NAMALWA (cell line): ENCODE results near the gene RAPGEF6.
A peak's percentile ranks its signal among the peaks of the same experiment; 100 is the strongest.
"Not testable (repeated sequence)": the region's sequence is repeated elsewhere in the genome, so short reads cannot be mapped to it uniquely, and the experiment has no call there.

Experiments used
- DNase-seq: peaks from one replicate; pipeline ENCODE4 v3.0.0-alpha.2; 2015; ENCODE audit warnings: low spot score

RAPGEF6 gene

DNA sequence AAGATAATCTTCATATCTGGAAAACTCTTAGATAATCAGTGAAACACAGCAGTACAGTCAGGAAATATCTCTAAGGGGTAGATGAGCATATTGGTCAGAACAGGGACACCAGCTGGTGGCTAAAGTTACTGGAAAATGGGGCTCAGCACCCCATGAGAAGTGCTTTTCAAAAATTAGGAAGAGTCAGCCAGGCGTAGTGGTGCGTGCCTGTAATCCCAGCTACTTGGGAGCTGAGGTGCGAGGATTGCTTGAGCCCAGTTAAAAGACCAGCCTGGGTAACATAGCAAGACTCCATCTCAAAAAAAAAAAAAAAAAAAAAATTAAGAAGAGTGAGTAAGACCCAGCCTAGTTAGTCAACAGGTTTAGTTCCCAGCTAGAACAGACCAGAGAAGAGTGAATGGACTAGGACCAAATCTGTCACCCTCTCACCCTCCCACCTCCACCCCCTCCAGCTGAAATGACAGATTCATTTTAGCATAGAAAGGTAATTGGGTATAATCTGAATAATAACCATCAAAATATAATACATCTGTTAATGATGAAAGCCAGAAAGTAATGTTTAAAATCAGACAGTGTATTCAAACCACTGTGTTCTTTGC, 250.3 kb downstream of the RAPGEF6 start:
- no peak for DNase-seq

- no peak for DNase-seq
Observed at GRCh38 chr5:131384173-131384572, 250.9 kb downstream of the RAPGEF6 start.

GRCh38 chr5:131382407-131383395, 252.3 kb downstream of the RAPGEF6 start:
- peak; percentile 92 for DNase-seq

- peak; percentile 30 for DNase-seq
Observed at GRCh38 chr5:131381777-131382176, 253.3 kb downstream of the RAPGEF6 start.

GRCh38 chr5:131381021-131381420, 254.0 kb downstream of the RAPGEF6 start:
- DNase-seq, result peak; percentile 39

GRCh38 chr5:131380238-131380637, 254.8 kb downstream of the RAPGEF6 start:
- not testable (repeated sequence) for DNase-seq

- peak; percentile 92 for DNase-seq
Observed at GRCh38 chr5:131379723-131380122, 255.3 kb downstream of the RAPGEF6 start.

GRCh38 chr5:131378721-131379541, 256.1 kb downstream of the RAPGEF6 start:
- DNase-seq, result peak; percentile 65

DNA sequence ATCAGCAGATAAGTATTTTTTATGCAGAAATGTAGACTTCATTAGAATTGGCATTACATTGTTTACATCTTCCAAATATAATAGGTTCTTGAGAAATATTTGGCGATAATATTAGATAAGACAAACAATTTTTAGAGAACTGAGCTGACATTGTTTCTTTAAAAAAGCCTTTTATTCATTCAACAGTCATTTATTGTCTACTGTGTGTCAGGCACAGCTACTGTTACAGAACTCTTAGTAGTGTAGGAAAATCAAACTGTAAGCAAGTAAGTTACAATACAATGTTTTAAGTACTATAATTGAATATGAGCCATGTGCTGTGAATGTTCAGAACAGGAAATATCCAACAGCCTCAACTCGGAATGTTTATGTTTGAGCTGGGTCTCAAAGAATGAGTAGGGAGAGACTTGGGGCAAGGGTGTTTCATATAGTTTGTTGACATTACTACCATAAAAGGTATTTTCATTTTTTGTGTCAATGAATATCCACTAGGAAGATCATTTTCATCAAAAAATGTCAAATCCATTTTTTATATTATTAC, 257.2 kb downstream of the RAPGEF6 start:
- no peak for DNase-seq

GRCh38 chr5:131377346-131377745, 257.7 kb downstream of the RAPGEF6 start:
- no peak for DNase-seq

GRCh38 chr5:131375351-131375750, 259.7 kb downstream of the RAPGEF6 start:
- DNase-seq, result peak; percentile 28
